DND-41 (cell line): Measurements from ENCODE around the gene MCF2L.
"Not testable (repeated sequence)": the region's sequence is repeated elsewhere in the genome, so short reads cannot be mapped to it uniquely, and the experiment has no call there.

ENCODE experiments used
- ATAC-seq: fragments of 200-7000 bp; cut with Tn5 transposase; 3 replicates; pipeline ENCODE4 v1.9.1; 2021; ENCODE audit warnings: low read depth; ENCODE audit not compliant: insufficient read depth
- DNase-seq: peaks from one replicate; pipeline ENCODE4 v3.0.0-alpha.2; 2020
- H2AFZ ChIP-seq: 2 replicates; pipeline ENCODE4 v1.6.0; 2012; ENCODE audit warnings: low read depth, low read length
- H3K27ac ChIP-seq: 2 replicates; pipeline ENCODE4 v1.5.1; 2012; ENCODE audit warnings: low read length, inconsistent platforms
- H3K27me3 ChIP-seq: fragments of 200-600 bp; sonication (generic); 2 replicates; pipeline ENCODE4 v1.6.0; 2012; ENCODE audit warnings: low read length, mild to moderate bottlenecking, inconsistent platforms; ENCODE audit not compliant: insufficient read depth, poor library complexity
- H3K36me3 ChIP-seq: 2 replicates; pipeline ENCODE4 v1.5.1; 2012; ENCODE audit warnings: low read length, inconsistent platforms; ENCODE audit not compliant: insufficient read depth
- H3K4me1 ChIP-seq: 2 replicates; pipeline ENCODE4 v1.5.1; 2012; ENCODE audit warnings: mild to moderate bottlenecking, low read length; ENCODE audit not compliant: insufficient read depth
- H3K4me2 ChIP-seq: 2 replicates; pipeline ENCODE4 v1.6.0; 2012; ENCODE audit warnings: mild to moderate bottlenecking, moderate library complexity, low read length, inconsistent platforms; ENCODE audit not compliant: insufficient read depth
- H3K4me3 ChIP-seq, 2 experiments: fragments of 200-600 bp in 1 of 2; shearing (Covaris generic) in 1 of 2; 2 replicates each; pipeline ENCODE4 v1.5.1; 2012 to 2016; ENCODE audit warnings: inconsistent platforms in 2 of 2, low read length in 2 of 2, mild to moderate bottlenecking in 2 of 2, low read depth in 1 of 2, moderate library complexity in 1 of 2
- H3K79me2 ChIP-seq: 2 replicates; pipeline ENCODE4 v1.6.0; 2012; ENCODE audit warnings: low read length, inconsistent platforms; ENCODE audit not compliant: insufficient read depth
- H3K9ac ChIP-seq: 2 replicates; pipeline ENCODE4 v1.6.0; 2012; ENCODE audit warnings: low read depth, mild to moderate bottlenecking, inconsistent platforms, low read length, moderate library complexity
- H3K9me3 ChIP-seq: 2 replicates; pipeline ENCODE4 v1.5.1; 2012; ENCODE audit warnings: low read length, moderate library complexity, mild to moderate bottlenecking, inconsistent platforms; ENCODE audit not compliant: insufficient read depth, severe bottlenecking
- H4K20me1 ChIP-seq: 2 replicates; pipeline ENCODE4 v1.6.0; 2012; ENCODE audit warnings: low read length; ENCODE audit not compliant: insufficient read depth
- CTCF ChIP-seq: IDR thresholded peaks from 2 replicates; pipeline ENCODE4 v1.5.1; 2012; ENCODE audit warnings: borderline replicate concordance, low read length, moderate library complexity, mild to moderate bottlenecking; ENCODE audit not compliant: poor library complexity, severe bottlenecking; ENCODE audit errors: extremely low read depth
- EZH2 ChIP-seq: IDR thresholded peaks from 3 replicates; pipeline ENCODE4 v1.6.1; 2012; ENCODE audit warnings: borderline replicate concordance, low read depth, mild to moderate bottlenecking, moderate library complexity, low read length, inconsistent platforms; ENCODE audit not compliant: severe bottlenecking

The MCF2L gene

GRCh38 chr13:113106711-113107351 is 137.8 kb downstream of the MCF2L start:
- H3K27me3 ChIP-seq: no peaks in the 10 kb centered on the region
- no peak overlapping the region for H3K4me3 ChIP-seq
- no peaks in the 10 kb centered on the region for H3K36me3 ChIP-seq
- TF ChIP-seq EZH2 (no peak), CTCF (no peak)
- no peaks in the 10 kb centered on the region for H4K20me1 ChIP-seq
- H3K27ac ChIP-seq: no peak overlapping the region
- DNase-seq: no peak
- H3K9me3 ChIP-seq: no peaks in the 10 kb centered on the region
- no peaks in the 10 kb centered on the region for H3K4me1 ChIP-seq
- no peak overlapping the region for H3K9ac ChIP-seq
- no peak overlapping the region for H3K4me2 ChIP-seq
- H2AFZ ChIP-seq: no peak overlapping the region
- ATAC-seq: no peak
- no peaks in the 10 kb centered on the region for H3K79me2 ChIP-seq

GRCh38 chr13:113108521-113108920 is 139.5 kb downstream of the MCF2L start:
- not testable (repeated sequence) for ATAC-seq, H3K4me1 ChIP-seq, H2AFZ ChIP-seq, H3K9ac ChIP-seq, H3K79me2 ChIP-seq, H3K36me3 ChIP-seq, H3K27me3 ChIP-seq, H3K4me3 ChIP-seq, H4K20me1 ChIP-seq, H3K9me3 ChIP-seq, H3K4me2 ChIP-seq, DNase-seq, H3K27ac ChIP-seq

- H3K9ac ChIP-seq: no peak overlapping the region
- no peak overlapping the region for H2AFZ ChIP-seq
- no peaks in the 10 kb centered on the region for H3K27me3 ChIP-seq
- H3K4me2 ChIP-seq: no peak overlapping the region
- no peaks in the 10 kb centered on the region for H3K9me3 ChIP-seq
- H3K27ac ChIP-seq: no peak overlapping the region
- H3K79me2 ChIP-seq: no peaks in the 10 kb centered on the region
- no peak overlapping the region for H3K4me3 ChIP-seq
- H3K36me3 ChIP-seq: no peaks in the 10 kb centered on the region
- ATAC-seq (no peak), DNase-seq (no peak)
- no peak for TF ChIP-seq CTCF
- no peak for TF ChIP-seq EZH2
- H4K20me1 ChIP-seq: no peaks in the 10 kb centered on the region
- no peaks in the 10 kb centered on the region for H3K4me1 ChIP-seq
These were observed 140.4 kb downstream of the MCF2L start for GRCh38 chr13:113109151-113110047.
